HG03175 (cell line): ENCODE results near the gene XIRP1.

Source experiments
- ATAC-seq: cut with Tn5 transposase; IDR thresholded peaks from one replicate; pipeline ENCODE4 v1.9.1; 2021; ENCODE audit warnings: mild to moderate bottlenecking, moderate library complexity; ENCODE audit not compliant: unreplicated experiment

The XIRP1 gene

DNA sequence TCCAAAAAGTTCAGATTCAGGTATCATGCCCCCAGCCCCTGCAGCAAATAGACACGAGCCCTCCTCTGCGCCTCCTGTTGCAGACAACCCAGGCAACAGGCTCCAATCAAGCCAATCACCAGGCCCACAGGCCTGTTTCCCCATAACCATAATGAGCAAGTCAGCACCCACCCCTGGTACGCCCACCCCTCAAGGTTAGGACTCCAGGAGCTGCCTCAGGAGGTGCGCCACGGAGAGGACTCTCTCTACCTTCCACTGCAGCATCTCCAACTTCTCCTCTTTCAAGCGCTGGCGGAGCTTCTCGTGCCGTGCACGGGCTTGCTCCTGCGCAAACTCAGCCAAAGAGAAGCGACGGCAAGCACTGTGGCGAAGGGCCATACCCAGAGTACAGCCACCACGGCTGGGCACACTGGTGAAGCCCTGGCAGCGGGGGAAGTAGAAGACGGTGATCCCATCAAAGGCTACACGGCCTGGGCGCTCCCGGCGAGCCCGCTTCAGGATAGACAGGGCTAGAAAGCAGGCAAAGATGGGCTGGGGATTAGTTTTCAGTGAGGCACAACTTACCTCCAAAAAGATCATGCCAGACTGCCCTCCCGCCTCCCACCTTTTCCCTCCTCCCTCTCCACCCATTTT lies 47.5 kb downstream of the XIRP1 start:
- no peak for ATAC-seq

DNA sequence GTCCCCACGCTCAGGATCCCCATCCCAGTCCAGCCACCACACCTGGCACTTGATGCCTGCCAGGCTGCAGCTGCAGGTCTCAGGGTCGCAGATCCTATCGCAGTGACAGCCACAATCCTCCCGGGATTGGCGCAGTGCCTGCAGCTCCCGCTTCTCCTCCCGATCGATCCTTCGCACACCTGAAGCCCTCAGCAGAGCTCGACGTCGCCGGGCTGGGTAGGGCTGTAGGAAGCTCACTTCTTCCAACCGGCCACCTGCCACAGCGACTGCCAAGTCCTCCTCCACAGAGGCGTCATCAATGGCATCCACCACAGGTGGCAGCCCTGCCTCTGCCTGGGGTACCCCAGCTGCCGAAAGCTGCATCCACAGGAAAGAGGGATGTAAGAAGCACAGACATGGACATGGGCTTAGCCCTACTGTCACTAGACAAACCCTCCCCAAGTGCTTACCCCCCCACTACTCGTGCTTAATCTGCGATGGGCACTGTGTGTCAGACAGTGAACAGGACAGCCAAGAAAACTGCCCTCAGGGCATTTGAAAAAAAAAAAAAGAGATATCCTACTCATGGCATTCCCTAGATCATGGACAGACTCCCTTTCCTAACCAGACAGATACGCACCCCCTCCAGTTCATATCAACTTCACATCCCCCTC lies 48.2 kb downstream of the XIRP1 start:
- no peak for ATAC-seq

DNA sequence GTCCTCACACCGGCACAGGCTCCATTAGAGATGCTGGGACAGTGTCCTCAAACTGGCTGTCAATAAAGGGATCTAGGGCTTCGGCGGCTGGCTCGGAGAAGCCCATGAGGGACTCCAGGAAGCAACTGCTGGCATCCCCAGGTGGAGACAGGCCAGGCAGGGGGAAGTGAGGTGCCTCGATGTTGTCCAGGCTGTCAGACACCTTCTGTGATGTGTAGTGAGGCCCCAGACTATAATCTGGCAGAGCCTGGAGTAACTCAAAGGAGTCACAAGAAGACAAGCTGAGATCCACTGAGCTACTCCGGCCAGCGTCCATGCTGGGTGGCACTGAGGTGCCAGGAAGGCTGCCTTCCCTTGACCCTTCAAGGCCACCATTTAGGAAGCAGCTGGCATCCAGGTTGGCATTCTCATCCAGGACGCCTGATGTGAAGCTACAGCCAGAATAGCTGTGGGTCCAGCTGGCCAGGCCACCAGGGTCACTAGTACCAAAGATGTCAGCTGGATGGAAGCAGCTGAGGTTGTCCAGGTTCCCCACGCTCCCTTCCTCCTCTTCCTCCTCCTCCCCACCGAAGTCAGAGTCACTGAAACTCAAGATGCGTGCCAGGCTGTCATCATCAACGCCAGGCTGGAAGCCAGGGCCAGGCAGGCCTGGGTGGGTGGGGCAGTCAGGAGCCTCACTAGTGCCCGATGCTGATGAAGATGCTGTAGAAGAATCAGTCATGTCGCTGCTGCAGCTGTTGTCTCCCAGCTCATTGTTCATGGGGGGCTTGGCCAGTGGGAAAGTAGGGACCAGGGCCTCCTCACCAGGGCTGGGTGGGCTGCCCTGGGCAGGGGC lies 49.1 kb downstream of the XIRP1 start:
- no peak for ATAC-seq

DNA sequence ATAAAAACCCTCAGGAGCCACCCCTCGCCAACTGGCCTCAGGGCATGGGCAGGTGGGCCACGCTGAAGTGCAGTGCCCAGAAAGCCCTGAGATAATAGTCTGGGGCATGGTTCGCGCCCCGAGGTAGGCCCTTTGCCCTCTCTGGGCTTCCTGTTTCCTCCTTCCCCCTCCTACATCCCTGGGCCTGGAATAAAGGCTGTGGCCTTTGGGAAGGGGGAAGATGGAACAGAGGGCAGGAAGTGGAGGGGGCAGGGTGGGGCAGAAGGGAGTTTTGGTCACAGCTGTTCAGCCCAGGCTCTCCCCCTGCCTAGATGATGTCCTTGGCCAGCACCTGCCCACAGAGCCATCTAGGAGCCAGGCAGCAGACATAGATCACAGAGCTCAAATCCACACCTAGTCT lies 50.3 kb downstream of the XIRP1 start:
- no peak for ATAC-seq

DNA sequence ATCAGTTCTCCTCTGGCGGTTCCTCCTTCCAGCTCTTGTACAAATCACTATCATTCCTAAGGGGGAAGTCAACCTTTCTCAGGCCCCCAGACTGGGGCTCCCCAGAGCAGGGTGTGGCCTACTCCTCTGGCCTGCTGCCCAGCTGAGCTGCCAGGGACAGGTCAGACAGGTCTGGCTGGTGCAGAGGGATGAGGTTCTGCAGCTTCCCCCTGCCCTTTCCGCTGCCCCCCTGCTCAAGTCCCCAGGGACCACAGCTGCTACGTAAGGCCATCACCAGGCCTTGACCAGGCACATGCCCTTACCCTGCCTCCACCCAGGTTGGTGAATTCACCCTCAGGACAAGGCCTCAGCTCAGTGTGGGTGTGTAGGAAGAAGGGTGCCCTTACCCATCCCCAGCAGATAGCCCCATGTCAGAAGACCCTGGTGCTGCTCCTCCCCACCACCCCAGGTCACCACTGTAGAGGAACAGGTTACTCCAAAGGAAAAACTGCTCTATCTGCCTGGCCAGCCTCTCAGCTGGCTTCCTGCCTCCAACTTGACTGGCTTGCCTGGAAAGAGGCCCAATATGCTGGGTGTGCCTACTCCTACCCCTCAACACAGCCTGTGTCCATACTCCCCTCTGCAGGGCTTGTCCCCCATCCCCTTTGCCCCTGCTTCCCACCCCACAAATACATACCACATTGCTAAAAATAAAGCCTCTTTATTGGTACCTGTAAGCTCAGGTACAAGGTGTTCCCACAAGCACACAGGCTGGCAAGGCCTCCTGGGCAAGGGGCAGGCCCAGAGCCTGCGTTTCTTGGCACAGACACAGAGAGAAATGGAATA lies 51.0 kb downstream of the XIRP1 start:
- ATAC-seq = no peak

DNA sequence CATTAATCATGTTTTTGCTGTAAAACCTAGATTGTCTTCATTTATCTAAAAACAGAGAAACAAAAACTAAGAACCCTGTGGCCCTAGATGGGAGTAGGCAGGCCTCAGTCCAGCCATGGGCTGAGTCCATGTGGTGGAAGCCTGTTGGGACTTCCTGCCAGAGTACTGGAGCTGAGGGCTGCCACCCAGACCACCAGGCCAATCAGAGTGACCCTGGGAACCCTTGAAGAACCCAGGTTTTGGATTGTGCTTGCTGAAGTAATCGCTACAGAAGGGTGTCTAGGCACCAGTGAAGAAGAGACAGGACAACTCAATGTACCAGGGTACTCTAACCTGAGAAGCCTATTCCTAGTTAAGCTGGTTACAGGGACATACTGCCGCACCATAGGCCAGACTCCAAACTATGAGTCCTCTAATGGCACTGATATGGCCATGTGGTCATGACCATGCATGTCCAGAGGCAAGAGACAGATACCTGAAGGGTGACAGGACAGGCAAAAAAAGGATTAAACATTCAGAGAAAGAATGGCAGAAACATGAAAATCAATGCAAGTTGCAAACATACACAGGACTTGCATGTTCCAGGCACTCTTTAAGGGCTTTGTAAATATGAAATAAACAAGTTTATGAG lies 51.9 kb downstream of the XIRP1 start:
- ATAC-seq = no peak

DNA sequence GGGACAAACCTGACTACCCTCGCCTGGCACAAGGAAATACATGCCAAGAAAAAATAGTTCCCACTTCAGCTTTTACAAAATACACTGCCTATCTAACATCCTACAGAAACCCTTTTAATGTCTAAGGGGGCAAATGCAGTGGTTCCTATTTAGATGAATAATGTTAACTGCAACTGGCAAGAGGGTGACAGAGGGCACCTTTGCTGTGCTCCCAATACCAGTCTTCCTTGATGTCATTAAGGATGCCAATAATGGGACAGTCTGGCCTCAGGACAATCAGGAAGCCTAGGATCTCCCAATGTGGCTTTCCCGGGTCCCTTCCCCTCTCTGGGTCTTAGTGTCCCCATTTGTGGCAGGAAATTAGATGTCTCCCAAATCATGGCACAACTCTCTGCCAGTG lies 53.0 kb downstream of the XIRP1 start:
- no peak for ATAC-seq

DNA sequence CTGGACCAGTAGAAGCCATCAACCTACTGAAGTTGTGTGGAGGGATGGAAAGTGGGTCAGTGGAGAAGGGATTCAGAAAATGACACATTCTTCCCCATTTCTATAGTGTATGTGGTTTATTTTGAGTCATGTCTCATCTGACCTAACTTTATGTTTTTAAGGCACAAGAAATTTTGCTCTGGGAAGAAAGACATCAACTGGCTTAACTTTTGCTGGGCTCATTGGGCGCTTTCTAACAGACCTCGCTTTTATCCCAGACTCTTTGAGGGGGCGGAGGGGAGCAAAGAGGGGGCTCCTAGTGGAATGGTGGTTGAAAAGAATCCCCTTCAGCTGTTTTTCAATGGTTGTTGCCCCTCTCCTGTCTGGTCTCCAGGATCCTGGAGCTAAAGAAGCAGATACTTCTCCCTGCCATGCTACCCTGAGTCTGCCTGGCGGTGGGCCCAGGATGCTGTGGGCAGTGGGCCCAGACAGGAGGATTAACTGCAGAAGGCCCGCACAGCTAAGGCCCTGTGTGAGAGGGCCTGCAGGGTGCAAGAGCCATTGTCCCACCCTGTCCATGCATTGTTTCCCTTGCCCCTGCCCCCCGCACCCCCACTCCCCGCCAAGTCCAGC lies 53.5 kb downstream of the XIRP1 start:
- ATAC-seq = no peak

DNA sequence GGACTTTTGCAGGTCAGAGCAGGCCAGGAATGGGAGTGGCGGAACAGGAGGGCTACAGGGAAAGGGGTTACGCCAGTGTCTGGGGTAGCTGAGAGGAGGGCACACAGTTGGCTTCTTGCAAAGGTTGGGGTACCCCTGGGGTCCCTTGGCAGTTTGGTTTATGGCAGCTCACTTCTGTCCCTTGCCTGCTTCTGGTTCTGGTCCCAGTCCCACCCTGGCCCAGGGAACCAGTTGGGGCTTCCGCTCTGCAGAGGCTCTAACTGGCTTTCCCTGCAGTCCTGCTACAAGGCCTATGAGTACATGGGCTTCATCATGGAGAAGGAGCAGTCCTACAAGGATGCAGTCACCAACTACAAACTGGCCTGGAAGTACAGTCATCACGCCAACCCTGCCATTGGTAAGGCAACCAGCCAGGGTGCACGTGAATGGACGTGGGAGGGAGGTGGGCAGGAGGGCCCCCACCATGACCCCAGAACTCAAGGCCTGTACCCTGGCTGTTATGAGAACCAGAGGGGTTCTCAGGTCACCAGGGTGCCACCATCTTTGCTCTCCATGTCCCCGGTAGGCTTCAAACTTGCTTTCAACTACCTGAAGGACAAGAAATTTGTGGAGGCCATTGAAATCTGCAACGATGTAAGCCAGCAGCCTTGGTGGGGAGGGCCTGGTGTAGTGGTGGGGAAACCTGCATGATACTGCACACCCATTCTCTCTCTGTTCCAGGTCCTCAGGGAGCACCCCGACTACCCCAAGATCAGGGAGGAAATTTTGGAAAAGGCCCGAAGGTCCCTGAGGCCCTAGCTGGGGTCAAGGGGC lies 54.2 kb downstream of the XIRP1 start:
- no peak for ATAC-seq

DNA sequence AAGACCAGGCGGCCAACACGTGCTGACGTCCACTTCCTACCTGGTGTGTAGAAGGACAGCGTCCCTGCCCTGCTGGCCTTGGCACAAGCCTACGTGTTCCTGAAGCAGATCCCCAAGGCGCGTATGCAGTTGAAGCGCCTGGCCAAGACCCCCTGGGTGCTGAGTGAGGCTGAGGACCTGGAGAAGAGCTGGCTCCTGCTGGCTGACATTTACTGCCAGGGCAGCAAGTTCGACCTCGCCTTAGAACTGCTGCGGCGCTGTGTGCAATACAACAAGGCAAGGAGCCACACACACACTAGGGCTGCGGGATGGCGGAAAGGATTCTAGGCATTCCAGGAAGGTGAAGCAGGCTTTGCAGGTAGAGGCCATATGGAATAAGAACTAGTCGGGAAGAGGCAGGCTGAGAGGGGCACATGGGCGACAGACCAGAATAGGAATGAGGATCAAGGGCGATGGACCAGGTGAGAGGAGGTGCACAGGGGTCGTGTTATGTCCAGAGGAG lies 54.9 kb downstream of the XIRP1 start:
- no peak for ATAC-seq

DNA sequence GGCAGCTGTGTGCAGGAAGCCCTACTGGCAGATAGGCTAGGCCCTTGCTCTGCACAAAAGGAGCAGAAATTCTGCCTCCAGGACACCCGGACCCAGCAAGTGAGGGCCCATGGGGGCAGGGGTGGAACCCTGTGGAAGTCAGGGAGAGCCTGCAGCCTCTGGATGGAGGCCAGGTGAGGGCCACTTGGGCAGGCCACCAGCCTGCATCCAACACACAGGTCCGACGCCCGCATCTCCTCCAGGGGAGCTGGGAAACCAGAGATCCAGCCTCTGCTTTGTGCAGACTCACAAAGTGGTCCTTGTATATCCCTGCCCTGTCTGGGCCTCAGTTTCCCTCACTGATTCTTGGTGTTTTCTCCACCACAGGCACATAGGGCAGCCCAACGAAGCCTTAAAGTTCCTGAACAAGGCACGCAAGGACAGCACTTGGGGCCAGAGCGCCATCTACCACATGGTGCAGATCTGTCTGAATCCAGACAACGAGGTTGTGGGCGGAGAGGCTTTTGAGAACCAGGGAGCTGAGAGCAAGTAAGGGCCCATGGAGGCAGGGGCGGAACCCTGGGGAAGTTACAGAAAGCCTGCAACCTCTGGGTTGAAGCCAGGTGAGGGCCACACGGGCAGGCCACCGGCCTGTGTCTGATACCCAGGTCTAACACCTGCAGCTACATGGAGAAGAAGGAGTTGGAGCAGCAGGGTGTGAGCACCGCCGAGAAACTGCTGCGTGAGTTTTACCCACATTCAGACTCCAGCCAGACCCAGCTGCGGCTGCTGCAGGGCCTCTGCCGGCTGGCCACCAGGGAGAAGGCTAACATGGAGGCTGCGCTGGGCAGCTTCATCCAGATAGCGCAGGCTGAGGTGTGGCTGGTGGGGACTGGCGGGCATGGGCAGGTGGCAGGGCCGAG lies 55.6 kb downstream of the XIRP1 start:
- ATAC-seq = no peak

DNA sequence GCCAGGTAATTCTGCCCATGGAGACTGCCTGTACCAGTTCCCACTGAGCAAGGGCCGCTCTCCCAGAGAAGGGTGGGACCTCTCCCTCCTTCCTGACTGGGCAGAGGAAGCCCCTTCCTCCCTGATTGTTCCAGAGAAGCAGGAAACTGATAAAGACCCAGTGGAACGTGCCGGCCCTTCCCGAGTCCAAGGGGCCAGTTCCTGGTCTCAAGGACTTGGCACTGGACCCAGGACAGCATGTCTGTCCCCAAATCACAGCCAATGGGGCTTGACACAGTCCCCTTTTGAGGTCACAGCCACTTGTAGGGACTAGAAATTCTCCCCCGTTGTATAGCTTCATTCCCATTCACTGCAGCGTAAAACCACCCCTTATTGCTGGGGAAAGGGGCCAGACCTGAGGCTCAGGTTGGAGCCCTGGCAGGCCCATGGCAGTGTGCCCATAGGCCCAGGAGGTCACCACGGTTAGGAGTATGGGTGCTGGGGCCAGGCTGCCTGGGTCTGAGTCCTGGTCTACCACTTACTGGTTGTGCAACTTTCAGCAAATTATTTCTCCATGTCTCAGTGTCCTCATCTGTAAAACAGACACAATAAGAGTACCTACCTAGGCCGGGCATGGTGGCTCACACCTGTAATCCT lies 57.1 kb downstream of the XIRP1 start:
- ATAC-seq = no peak

DNA sequence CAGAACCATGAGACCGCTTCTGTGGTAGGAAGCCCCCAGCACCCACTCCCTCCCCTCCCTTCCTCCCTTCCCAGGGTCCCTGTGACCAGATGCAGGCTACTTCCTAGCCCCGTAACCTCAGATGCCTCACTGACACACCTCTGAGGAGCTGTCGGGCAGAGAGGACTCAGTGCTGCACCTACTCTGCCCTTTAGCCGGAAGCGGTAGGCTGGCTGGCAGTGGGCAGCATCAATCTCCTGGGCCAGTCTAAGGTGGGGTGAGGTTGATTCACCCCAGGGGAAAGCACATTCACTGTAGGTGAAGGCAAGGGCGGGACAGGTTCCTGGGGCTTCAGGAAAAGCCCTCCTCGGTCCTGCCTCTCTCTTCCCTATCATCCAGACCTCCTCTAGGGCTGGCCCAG lies 58.1 kb downstream of the XIRP1 start:
- no peak for ATAC-seq

DNA sequence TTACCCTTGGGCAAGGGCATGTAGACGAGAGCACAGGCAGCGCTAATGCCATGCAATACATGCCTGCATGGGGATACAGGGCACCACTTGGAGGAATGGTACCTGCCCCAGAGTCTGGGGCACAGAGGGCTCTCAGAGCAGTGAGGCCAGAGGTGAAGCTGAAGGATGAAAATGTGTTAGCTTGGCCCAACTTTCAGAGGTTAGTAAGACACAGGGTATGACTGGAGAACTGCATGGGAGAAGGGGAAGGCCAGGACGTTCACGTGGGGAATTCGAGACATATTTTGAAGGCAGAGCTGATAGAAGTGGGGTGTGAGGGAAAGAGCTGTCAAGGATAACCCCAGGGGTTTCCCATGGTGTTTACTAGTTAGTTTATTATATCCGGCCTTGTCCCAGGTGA lies 58.6 kb downstream of the XIRP1 start:
- ATAC-seq = no peak
